Left hindlimb (tissue), 1 donor: Measurements from ENCODE around the gene KIF9.
A peak's percentile ranks its signal among the peaks of the same experiment; 100 is the strongest.
"Not testable (repeated sequence)": the region's sequence is repeated elsewhere in the genome, so short reads cannot be mapped to it uniquely, and the experiment has no call there.

Experiments used
- DNase-seq: peaks from one replicate; pipeline ENCODE4 v3.0.0-alpha.2; 2018

The KIF9 gene

GRCh38 chr3:47282424-47283192, at the start of gene KIF9, which contains the start of gene KLHL18:
KIF9 (minus strand) TSS chr3:47282799; CDS start chr3:47277374, 5,425 bp downstream.
KLHL18 (plus strand) TSS chr3:47282944; CDS start chr3:47282966, 22 bp downstream.
- DNase-seq = peak; percentile 95

DNA sequence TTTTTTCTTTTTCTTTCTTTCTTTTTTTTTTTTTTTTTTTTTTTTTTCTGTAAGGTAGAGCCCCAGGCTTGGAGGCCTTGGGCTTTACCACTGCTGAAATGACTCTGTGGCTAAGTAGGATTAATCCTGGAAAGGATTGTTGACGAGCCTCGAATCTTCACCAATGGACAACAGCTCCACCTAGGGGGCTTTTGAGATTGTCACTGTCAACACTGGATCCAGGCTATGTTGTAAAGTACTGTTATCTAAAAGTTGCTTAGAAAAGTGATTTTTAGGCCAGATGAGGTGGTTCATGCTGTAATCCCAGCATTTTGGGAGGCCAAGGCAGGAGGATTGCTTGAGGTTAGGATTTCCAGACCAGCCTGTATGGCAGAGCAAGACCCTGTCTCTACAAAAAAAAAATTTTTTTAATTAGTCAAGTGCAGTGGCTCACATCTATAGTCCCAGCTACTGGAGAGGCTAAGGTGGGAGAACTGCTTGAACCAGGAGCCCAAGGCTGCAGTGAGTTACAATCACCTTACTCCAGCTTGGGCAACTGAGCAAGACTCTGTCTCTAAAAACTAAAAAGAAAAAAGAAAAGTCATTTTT, 41.8 kb upstream of the KIF9 start:
- peak; percentile 65 for DNase-seq

DNA sequence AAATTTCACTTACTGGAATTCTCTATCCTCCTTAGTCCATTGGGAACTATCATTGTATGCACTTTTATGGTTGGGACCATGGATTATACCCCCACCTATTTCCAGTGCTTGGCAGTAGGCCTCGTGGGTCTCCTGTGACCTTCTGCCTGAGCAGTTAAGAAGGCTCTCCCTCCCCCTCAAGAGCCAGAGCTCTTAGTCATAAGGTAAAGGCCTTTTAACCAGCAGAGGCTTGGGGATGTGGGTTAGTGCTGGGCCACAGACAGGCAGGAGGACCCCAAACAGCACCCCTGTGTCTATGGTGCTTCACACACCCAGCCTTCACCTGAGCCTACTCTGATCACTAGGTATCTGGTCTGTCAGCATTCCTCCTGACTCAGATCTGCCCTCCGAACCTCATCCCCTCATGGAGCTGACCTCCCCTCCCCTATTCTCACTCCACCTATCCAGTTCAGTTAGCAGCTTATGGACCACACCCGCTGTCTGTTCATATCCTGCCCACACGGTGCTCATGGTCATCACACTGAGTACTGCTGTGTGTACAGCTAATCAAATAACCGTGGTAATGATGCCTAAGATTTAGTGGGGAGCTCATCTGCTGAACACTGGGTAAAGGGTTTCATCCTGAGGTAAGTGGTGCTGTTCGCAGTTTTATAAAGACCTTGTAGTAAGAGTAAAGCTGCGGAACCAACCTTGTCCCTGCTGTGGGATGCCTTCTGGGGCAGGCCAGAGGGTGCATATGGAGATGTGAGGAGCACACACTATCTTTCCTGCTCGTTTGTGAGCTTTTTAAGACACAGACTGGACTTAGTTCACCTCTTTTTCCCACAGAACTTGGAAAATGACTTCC, 41.1 kb upstream of the KIF9 start:
- no peak for DNase-seq

- no peak for DNase-seq
Measured at GRCh38 chr3:47319956-47320355, 37.4 kb upstream of the KIF9 start.

- DNase-seq = no peak
Measured at GRCh38 chr3:47318916-47319315, 36.3 kb upstream of the KIF9 start.

DNA sequence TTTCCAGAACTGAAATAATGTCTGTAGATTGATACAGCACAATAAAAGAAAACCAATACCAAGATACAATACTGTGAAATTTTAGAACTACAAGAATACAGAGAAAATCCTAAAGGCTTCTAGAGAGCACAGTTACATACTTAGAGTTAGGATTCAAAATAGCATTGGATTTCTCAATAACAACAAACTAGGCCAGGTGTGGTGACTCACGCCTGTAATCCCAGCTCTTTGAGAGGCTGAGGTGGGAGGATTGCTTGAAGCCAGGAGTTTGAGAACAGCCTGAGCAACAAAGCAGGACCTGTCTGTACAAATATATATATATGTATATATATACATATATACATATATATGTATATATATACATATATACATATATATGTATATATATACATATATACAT, 33.6 kb upstream of the KIF9 start:
- not testable (repeated sequence) for DNase-seq

DNA sequence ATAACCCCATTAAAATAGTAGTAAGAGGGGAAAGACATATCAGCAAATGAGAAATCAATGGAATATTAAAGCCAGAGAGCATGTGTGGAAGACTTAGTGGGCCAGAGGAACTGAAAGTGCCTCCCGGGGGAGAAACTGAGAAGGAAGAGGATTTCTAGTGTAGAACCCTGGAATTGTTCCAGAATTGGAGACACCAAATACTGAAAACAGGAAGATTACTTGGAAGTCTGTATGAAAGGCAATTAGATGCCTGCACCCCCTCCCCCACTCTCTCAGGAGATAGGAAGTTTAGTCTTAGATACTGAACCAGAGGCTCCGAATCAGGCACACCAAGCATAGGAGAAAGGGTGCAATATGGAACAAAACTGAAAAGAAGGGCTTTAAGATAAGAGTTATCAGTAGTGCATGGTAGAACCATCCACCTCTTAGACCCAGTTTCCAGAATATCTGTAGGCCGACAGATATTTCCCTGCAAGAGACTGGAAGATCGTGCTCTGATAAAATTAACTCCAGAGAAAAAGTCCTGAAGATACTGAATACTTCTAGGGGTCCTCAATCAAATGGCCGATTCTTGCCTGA, 32.6 kb upstream of the KIF9 start:
- DNase-seq = no peak

DNA sequence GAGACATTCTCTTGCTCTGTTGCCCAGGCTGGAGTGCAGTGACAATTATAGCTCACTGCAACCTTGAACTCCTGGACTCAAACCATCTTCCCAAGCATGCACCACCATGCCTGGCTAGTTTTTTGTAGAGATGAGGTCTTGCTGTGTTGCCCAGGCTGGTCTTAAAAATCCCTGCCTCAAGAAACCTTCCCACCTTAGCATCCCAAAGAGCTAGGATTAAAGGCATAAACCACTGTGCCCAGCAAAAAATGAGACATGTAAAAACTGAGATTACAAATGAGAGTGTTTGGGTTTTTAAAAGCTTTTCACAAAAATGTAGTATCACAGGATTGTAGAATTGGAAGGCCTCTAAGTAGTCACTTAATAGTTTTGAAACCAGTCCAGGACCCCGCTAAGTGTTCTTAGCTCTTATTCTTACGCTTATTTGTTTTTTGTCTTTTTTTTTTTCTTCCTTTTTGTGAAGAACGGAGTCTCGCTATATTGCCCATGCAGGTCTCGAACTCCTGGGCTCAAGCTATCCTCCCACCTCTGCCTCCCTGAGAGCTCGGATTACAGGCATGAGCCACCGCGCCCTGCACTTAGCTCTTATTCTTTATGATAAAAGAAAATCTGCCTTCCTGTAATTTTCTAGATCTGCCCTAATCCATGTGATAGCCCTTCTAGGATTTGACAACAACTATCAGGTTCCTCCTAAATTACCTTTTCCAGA, 31.6 kb upstream of the KIF9 start:
- no peak for DNase-seq

DNA sequence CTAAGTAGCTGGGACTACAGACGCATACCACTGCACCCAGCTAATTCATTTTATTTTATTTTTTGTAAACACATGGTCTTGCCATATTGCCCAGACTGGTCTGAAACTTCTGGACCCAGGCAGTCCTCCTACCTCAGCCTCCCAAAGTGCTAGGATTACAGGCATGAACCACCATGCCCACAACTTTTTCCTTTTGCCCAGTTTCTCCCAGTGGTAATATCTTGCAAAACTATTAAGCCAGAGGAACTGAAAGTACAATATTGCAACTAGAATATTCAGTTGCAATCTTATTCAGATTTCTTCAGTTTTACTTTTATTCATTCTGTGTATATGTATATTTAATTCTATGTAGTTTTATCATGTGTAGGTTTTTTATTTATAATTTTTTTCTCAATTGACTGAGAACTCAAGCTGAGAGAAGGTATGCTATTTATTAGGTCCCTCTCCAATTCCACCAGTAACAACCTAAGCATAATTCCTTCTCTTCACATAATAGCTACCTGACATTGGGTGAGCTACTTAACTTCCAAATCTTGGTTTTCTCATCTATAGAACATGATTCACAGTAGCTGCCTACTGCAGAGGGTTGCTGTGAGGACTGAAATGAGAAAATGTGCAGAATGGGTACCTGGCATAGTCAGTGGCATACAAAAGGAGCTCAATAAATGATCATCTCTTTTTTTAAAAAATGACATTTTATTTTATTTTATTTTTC, 30.9 kb upstream of the KIF9 start:
- no peak for DNase-seq

DNA sequence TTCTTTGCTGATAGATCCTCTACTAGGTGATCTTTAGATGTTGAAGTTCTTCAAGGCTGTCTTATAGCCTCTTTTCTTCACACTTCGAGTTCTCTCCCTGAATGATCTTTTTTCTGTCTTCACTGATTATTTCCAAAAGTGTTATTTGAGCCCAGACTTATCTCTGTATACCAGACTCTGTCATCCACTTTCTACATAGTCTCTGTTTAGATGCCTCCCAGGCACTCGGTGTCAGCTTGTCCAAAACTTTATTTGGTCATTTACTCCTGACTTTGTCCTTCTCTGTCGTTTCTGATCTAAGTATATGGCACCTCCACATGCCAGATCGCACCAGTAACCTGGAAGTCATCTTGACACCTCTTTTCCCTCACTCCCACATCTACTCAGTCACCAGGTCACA, 27.8 kb upstream of the KIF9 start:
- DNase-seq = no peak

DNA sequence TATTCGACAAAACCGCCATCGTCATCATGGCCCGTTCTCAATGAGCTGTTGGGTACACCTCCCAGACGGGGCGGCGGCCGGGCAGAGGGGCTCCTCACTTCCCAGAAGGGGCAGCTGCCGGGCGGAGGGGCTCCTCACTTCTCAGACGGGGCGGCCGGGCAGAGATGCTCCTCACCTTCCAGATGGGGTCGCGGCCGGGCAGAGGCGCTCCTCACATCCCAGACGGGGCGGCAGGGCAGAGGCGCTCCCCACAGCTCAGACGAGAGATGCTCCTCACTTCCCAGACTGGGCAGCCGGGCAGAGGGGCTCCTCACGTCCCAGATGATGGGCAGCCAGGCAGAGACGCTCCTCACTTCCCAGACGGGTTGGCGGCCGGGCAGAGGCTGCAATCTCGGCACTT, 26.6 kb upstream of the KIF9 start:
- not testable (repeated sequence) for DNase-seq

GRCh38 chr3:47306022-47306421, 23.4 kb upstream of the KIF9 start:
- DNase-seq = no peak

GRCh38 chr3:47301456-47301855, 18.9 kb upstream of the KIF9 start:
- no peak for DNase-seq

GRCh38 chr3:47299381-47300318, 17.1 kb upstream of the KIF9 start:
- no peak for DNase-seq

DNA sequence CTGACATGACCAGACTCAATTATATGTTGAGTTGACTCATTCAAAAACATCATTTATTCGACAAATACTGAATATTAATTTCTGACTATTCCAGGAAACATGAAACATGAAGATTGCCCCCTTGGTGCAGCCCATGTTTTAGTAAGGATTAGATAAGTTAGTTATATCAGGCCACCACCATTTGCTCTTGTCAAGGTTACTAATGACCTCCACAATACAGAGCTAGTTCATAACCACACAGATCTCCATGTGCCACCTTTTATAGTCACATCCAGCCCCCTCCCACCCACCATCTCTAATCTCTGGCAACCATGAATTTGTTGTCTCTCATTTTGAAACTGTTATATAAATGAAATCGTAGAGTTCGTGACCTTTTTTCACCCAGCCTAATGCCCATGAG, 15.8 kb upstream of the KIF9 start:
- no peak for DNase-seq

- no peak for DNase-seq
Measured at GRCh38 chr3:47296562-47297302, 14.1 kb upstream of the KIF9 start.

GRCh38 chr3:47295976-47296375, 13.4 kb upstream of the KIF9 start:
- DNase-seq = no peak

- DNase-seq = no peak
Measured at GRCh38 chr3:47295322-47295721, 12.7 kb upstream of the KIF9 start.

GRCh38 chr3:47294392-47294791, 11.8 kb upstream of the KIF9 start:
- no peak for DNase-seq

GRCh38 chr3:47293822-47294221, 11.2 kb upstream of the KIF9 start:
- DNase-seq = no peak
